ENCODE measurements around the gene HMGCL. TPM values are rescaled to one million over a fixed set of nuclear protein-coding genes. Genes with fewer than 3 reads are reported as not detected.

The HMGCL gene
- total and polyA plus RNA-seq, 2 of the 13 experiments (the other 11 are each of a cell fraction or from before 2014, with no cell fraction given) = 21.3 to 41.4 TPM

GRCh38 chr1:23824711-23825075 is 536 bp downstream of the HMGCL start (continued):
- peak; percentile 48; the same call in 1 of the 2 replicates for TF ChIP-seq PHF21A (CRISPR knock-in tag; IDR thresholded peaks at IDR 0.05)
- TF ChIP-seq ZNF713 (CRISPR knock-in tag; IDR thresholded peaks at IDR 0.05) = 0 out of 2 replicates have a peak, but pooled peaks have one; percentile 20
- TF ChIP-seq ATF5 (CRISPR knock-in tag; IDR thresholded peaks at IDR 0.05; ENCODE audit: low read depth) = no peak
- TF ChIP-seq PHF8 (CRISPR knock-in tag; IDR thresholded peaks at IDR 0.05) = no peak
- TF ChIP-seq NPAS2 (CRISPR knock-in tag; IDR thresholded peaks at IDR 0.05; ENCODE audit: borderline replicate concordance) = 0 out of 2 replicates have a peak, but pooled peaks have one; percentile 41
- no peak for TF ChIP-seq ZNF34 (CRISPR knock-in tag; IDR thresholded peaks at IDR 0.05; ENCODE audit: borderline replicate concordance)
- TF ChIP-seq ZNF570 (CRISPR knock-in tag; IDR thresholded peaks at IDR 0.05; ENCODE audit: borderline replicate concordance) = no peak
- no peak for TF ChIP-seq ZNF772 (CRISPR knock-in tag; IDR thresholded peaks at IDR 0.05)
- TF ChIP-seq ISX (CRISPR knock-in tag; conservative IDR thresholded peaks at IDR 0.05) = no peak
- no peak for TF ChIP-seq RBFOX2 (IDR thresholded peaks at IDR 0.05; ENCODE audit: low read depth, low read length)
- TF ChIP-seq ZNF333 (CRISPR knock-in tag; IDR thresholded peaks at IDR 0.05; ENCODE audit: borderline replicate concordance) = no peak
- TF ChIP-seq ZHX1 (CRISPR knock-in tag; IDR thresholded peaks at IDR 0.05; ENCODE audit: low read depth) = no peak
- no peak for TF ChIP-seq ZNF18 (CRISPR knock-in tag; IDR thresholded peaks at IDR 0.05; ENCODE audit: insufficient replicate concordance)
- TF ChIP-seq ZNF20 (CRISPR knock-in tag; IDR thresholded peaks at IDR 0.05) = no peak
- TF ChIP-seq ATF7-NPFF (CRISPR knock-in tag; IDR thresholded peaks at IDR 0.05; ENCODE audit: low read depth) = no peak
- no peak for TF ChIP-seq NR2F1 (CRISPR knock-in tag; IDR thresholded peaks at IDR 0.05)
- TF ChIP-seq POLR2AphosphoS2 (IDR thresholded peaks at IDR 0.05; ENCODE audit: low read depth, low read length) = no peak
- peak; percentile 46 for TF ChIP-seq DRAP1 (CRISPR knock-in tag; IDR thresholded peaks at IDR 0.05)
- 0 out of 2 replicates have a peak, but pooled peaks have one; percentile 28 for TF ChIP-seq NFYB (CRISPR knock-in tag; IDR thresholded peaks at IDR 0.05)
- TF ChIP-seq ZBTB10 (CRISPR knock-in tag; IDR thresholded peaks at IDR 0.05; ENCODE audit: borderline replicate concordance) = 0 out of 2 replicates have a peak, but pooled peaks have one; percentile 3
- no peak for TF ChIP-seq PLRG1 (conservative IDR thresholded peaks at IDR 0.05)
- TF ChIP-seq ONECUT2 (CRISPR knock-in tag; IDR thresholded peaks at IDR 0.05) = peak; percentile 68; the same call in 1 of the 2 replicates
